Kidney (tissue), 14 donors: Measurements from ENCODE around the gene CYP2A7. TPM values are rescaled to one million over a fixed set of nuclear protein-coding genes. Genes with fewer than 3 reads are reported as not detected.
"Not testable (repeated sequence)": the region's sequence is repeated elsewhere in the genome, so short reads cannot be mapped to it uniquely, and the experiment has no call there.

ENCODE experiments used
- DNase-seq, 5 donors: peaks; one replicate each; pipeline ENCODE4 v3.0.0-alpha.2; 2013 to 2020
- FAIRE-seq: peaks from 2 replicates; lab custom pipeline; 2012; peaks lifted over from hg19 to GRCh38; lab: Jason Lieb, UNC
- H3K27ac ChIP-seq, 2 donors: one replicate each; pipeline ENCODE4 v1.7.0; 2013; ENCODE audit warnings: low read depth in 2 of 2, low read length in 2 of 2, inconsistent platforms in 1 of 2
- H3K27me3 ChIP-seq: one replicate; pipeline ENCODE4 v1.7.1; 2013; ENCODE audit warnings: low read length, inconsistent platforms; ENCODE audit not compliant: control insufficient read depth, insufficient read depth
- H3K36me3 ChIP-seq, 3 donors: one replicate each; pipeline versions ENCODE4 v1.7.0 to v1.7.1; 2013; ENCODE audit warnings: low read length in 3 of 3, control low read depth in 1 of 3, inconsistent platforms in 1 of 3; ENCODE audit not compliant: insufficient read depth in 3 of 3, control insufficient read depth in 2 of 3
- H3K4me1 ChIP-seq, 3 donors: one replicate each; pipeline versions ENCODE4 v1.7.0 to v1.7.1; 2013; ENCODE audit warnings: low read length in 3 of 3, inconsistent platforms in 1 of 3, low read depth in 1 of 3; ENCODE audit not compliant: control insufficient read depth in 2 of 3, insufficient read depth in 2 of 3
- H3K4me3 ChIP-seq, 3 donors: one replicate each; pipeline versions ENCODE4 v1.7.0 to v1.8.1; 2013; ENCODE audit warnings: low read length in 3 of 3, control low read depth in 1 of 3, inconsistent platforms in 1 of 3
- H3K9ac ChIP-seq, 3 donors: one replicate each; pipeline versions ENCODE4 v1.7.0 to v1.7.1; 2013; ENCODE audit warnings: low read length in 3 of 3, control low read depth in 1 of 3, inconsistent platforms in 1 of 3
- H3K9me3 ChIP-seq, 3 donors: one replicate each; pipeline versions ENCODE4 v1.7.0 to v1.7.1; 2013; ENCODE audit warnings: low read length in 3 of 3, control low read depth in 1 of 3, inconsistent platforms in 1 of 3; ENCODE audit not compliant: control insufficient read depth in 2 of 3, insufficient read depth in 1 of 3
- intact Hi-C: fragments of 100-400 bp; cut with DNase I; formaldehyde crosslinking; loops from one replicate; pipeline ENCODE4 v1.11.1; 2022
- polyA plus RNA-seq: library from polyadenylated mRNA; stranded (reverse); fragments of 350-450 nt; fragmentation: Illumina TruSeq; extraction: RNeasy Lipid Tissue Mini Kit (QIAGEN cat#74804); gene quantifications from one replicate; pipeline ENCODE4 v1.2.3, GENCODE V29; 2014; ENCODE audit warnings: low read depth, low replicate concordance; ENCODE audit not compliant: insufficient read depth
- total RNA-seq: library from RNA; stranded (reverse); fragmentation: NEBNext Ultra II Directional; extraction: Animal tissue kit (Norgen Biotek cat#: 25700); gene quantifications from one replicate; pipeline ENCODE4 v1.2.1, GENCODE V29; 2021
- TF ChIP-seq, protein P1 (sequence below): IDR thresholded peaks from 3 replicates; pipeline ENCODE4 v1.5.1; 2012; ENCODE audit warnings: mild to moderate bottlenecking, moderate library complexity, borderline replicate concordance; ENCODE audit not compliant: insufficient read depth; ENCODE audit errors: extremely low read depth
- donor health status: control.
- donor health status: control.
- donor health status: control.
- donor health status: control.
- donor health status: control.
- donor health status: DM: yes; HTN: yes; CAD: no.
- donor health status: Normal renal cell carcinoma (clear cell type).

The CYP2A7 gene
- total and polyA plus RNA-seq, 2 donors from 2014 or later: not detected

GRCh38 chr19:40827386-40828247, 54.4 kb downstream of the CYP2A7 start:
- no peak overlapping the region for H3K27ac ChIP-seq
- DNase-seq (no peak), FAIRE-seq (no peak)
- H3K4me1 ChIP-seq: peaks cover 0 to 7% (median 0%) of the 10 kb centered on the region in 3 donors
- intact Hi-C loops: no loop called here
- TF ChIP-seq, protein P1, sequence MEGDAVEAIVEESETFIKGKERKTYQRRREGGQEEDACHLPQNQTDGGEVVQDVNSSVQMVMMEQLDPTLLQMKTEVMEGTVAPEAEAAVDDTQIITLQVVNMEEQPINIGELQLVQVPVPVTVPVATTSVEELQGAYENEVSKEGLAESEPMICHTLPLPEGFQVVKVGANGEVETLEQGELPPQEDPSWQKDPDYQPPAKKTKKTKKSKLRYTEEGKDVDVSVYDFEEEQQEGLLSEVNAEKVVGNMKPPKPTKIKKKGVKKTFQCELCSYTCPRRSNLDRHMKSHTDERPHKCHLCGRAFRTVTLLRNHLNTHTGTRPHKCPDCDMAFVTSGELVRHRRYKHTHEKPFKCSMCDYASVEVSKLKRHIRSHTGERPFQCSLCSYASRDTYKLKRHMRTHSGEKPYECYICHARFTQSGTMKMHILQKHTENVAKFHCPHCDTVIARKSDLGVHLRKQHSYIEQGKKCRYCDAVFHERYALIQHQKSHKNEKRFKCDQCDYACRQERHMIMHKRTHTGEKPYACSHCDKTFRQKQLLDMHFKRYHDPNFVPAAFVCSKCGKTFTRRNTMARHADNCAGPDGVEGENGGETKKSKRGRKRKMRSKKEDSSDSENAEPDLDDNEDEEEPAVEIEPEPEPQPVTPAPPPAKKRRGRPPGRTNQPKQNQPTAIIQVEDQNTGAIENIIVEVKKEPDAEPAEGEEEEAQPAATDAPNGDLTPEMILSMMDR: no peak
- no peak overlapping the region for H3K4me3 ChIP-seq
- no peaks in the 10 kb centered on the region for H3K27me3 ChIP-seq
- no peak overlapping the region for H3K9ac ChIP-seq
- peaks cover 2 to 5% (median 3%) of the 10 kb centered on the region in 3 donors for H3K36me3 ChIP-seq
- H3K9me3 ChIP-seq: peaks cover 0 to 1% (median 0%) of the 10 kb centered on the region in 3 donors

DNA sequence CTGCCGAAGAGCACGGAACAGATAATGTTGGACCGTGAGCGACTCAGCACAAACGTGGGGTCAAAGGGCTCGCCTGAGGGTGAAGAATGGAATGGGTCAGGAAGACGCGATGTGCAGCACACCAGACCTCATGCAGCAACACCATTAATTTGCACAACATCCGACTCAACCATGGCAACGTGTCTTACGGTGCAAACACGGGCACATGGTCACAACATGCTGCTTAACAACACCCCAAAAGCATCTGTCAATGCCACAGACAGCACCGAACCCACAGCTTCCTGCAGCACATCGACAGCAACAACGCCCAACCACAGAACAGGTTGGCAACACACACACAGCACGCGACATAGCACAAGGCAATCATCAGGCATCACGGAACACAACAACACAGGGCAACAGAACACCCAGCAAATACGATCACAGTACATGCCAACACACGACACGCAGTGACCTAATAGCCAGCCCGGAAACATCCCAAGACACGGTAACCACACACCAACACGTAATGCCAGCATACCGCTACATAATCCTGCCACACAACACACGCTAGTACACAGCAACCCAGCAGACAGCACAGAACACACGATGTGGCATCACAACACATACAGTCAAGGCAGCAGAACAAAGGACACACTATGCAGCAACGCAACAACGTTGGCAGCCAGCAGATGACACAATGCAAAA, 55.2 kb downstream of the CYP2A7 start:
- FAIRE-seq, H3K36me3 ChIP-seq: not testable (repeated sequence)

DNA sequence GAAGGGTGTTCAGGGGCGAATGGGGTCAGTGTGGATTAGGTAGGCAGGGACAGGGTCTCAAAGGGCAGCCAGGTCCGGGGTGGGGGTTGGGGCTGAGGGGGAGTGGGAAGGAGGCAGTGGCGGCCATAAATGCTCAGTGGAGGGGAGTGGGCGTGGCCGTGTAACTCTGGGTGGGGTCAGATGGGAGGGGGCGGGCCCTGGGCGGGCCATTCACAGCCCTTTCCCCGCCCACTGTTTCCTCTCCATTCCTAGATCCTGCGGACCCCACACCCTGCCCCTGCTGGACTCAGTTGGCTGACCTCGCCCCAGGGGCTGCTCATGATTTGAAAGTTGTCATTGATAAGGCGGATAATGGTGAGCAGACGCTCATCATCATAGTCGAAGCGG, 55.7 kb downstream of the CYP2A7 start:
- DNase-seq, H3K9me3 ChIP-seq, H3K4me3 ChIP-seq, H3K27ac ChIP-seq, H3K4me1 ChIP-seq, H3K9ac ChIP-seq, FAIRE-seq, intact Hi-C loops, H3K36me3 ChIP-seq, H3K27me3 ChIP-seq: not testable (repeated sequence)

More for the DNA sequence above, 55.2 kb downstream of the CYP2A7 start:
- H3K27me3 ChIP-seq, H3K27ac ChIP-seq, DNase-seq, H3K4me3 ChIP-seq, H3K9me3 ChIP-seq, intact Hi-C loops, H3K4me1 ChIP-seq, H3K9ac ChIP-seq: not testable (repeated sequence)

GRCh38 chr19:40825460-40826095, 56.5 kb downstream of the CYP2A7 start:
- H3K4me3 ChIP-seq, DNase-seq, H3K27ac ChIP-seq, H3K9ac ChIP-seq, FAIRE-seq, H3K9me3 ChIP-seq, H3K4me1 ChIP-seq, H3K36me3 ChIP-seq, intact Hi-C loops, H3K27me3 ChIP-seq: not testable (repeated sequence)

Other genes starting within 250 kb of the CYP2A7 start
- gene NUMBL, start 191.6 kb downstream of the CYP2A7 start, total RNA-seq: 24.3 TPM
- 3.3 TPM for gene NUMBL, start 191.6 kb downstream of the CYP2A7 start, polyA plus RNA-seq
- 55.3 TPM for gene COQ8B, start 165.3 kb downstream of the CYP2A7 start, total RNA-seq
- 45.8 TPM for gene COQ8B, start 165.3 kb downstream of the CYP2A7 start, polyA plus RNA-seq
- gene ITPKC, start 165.1 kb downstream of the CYP2A7 start, total RNA-seq: 27.9 TPM
- gene ITPKC, start 165.1 kb downstream of the CYP2A7 start, polyA plus RNA-seq: 14.3 TPM
- gene ACTMAP, start 131.8 kb downstream of the CYP2A7 start, total RNA-seq: 8.7 TPM
- 8.9 TPM for gene ACTMAP, start 131.8 kb downstream of the CYP2A7 start, polyA plus RNA-seq
- gene SNRPA, start 131.0 kb downstream of the CYP2A7 start, total RNA-seq: 48.7 TPM
- gene SNRPA, start 131.0 kb downstream of the CYP2A7 start, polyA plus RNA-seq: 52.6 TPM
- gene MIA, start 106.7 kb downstream of the CYP2A7 start, total RNA-seq: 6.5 TPM
- gene MIA, start 106.7 kb downstream of the CYP2A7 start, polyA plus RNA-seq: not detected
- 42.1 TPM for gene RAB4B, start 104.0 kb downstream of the CYP2A7 start, total RNA-seq
- gene RAB4B, start 104.0 kb downstream of the CYP2A7 start, polyA plus RNA-seq: 61.7 TPM
- gene EGLN2, start 83.0 kb downstream of the CYP2A7 start, total RNA-seq: 96.0 TPM
- 96.3 TPM for gene EGLN2, start 83.0 kb downstream of the CYP2A7 start, polyA plus RNA-seq
- gene CYP2A6, start 31.8 kb downstream of the CYP2A7 start, total RNA-seq: not detected
- not detected for gene CYP2A6, start 31.8 kb downstream of the CYP2A7 start, polyA plus RNA-seq
- gene CYP2B6, start 109.1 kb upstream of the CYP2A7 start, total RNA-seq: 0.31 TPM
- 10.0 TPM for gene CYP2B6, start 109.1 kb upstream of the CYP2A7 start, polyA plus RNA-seq
- gene CYP2A13, start 206.2 kb upstream of the CYP2A7 start, total RNA-seq: not detected
- not detected for gene CYP2A13, start 206.2 kb upstream of the CYP2A7 start, polyA plus RNA-seq
- not detected for gene CYP2F1, start 232.2 kb upstream of the CYP2A7 start, total RNA-seq
- gene CYP2F1, start 232.2 kb upstream of the CYP2A7 start, polyA plus RNA-seq: not detected